CD1c-positive myeloid dendritic cell (primary cell): ENCODE data around the gene UCP2.
"Not testable (repeated sequence)": the region's sequence is repeated elsewhere in the genome, so short reads cannot be mapped to it uniquely, and the experiment has no call there.

Source experiments
- DNase-seq: peaks from one replicate; pipeline ENCODE4 v3.0.0-alpha.2; 2016; ENCODE audit errors: extremely low spot score

The UCP2 gene

GRCh38 chr11:73944085-73944484 lies 38.6 kb downstream of the UCP2 start:
- no peak for DNase-seq

DNA sequence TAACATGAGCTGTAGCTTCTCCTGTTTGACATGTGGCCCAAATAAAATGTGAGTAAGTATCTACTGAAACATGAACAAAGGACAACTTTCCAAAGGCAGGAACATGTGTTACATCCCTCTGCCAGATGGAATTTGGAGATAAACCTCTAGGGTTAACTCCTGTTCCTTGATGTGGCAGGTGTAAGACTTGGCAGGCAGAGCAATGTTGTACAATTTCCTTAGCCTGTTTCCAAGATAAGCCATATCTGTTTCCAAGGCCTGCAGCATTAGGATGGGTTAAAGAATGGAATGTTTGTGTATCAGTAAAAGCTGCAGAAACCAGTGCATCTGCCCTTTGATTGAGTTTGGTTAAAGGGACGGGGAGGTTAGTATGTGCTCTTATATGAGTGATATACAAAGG lies 40.6 kb downstream of the UCP2 start:
- no peak for DNase-seq

DNA sequence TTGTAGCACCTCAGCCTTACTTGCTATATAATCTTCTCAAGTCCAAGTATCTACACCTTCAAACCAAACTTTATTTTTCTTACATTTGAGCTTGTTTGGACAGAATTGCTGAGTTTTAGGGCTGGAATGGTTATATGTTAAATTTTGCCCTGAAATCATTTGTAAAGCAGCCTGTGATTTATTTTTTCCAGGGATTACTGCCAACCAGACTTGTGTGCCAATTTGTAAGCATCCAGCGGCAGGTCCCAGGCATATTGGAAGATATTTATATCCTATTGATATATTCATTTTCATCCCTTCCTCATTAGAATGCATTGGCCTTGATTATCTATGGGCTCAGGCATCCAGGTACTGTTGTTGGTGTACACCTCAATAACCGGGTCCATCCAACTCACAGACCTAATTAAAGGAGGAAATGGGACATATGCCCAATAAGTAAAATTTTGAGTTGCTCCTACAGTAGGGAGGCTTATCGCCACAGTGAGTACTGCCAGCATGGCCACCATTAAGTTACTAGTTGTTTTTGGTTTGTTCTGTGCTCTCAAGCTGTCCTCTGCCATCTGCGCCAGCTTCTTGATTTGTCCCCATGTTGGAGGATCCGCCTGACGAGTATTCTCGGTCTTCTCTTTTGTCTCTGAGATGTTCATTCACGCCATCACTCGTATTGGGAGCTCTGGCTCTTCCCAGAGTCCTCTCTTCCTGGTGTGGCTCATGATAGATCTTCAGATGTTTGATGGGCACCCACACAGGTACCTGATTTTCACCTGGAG lies 41.7 kb downstream of the UCP2 start:
- no peak for DNase-seq

GRCh38 chr11:73939096-73939495 lies 43.5 kb downstream of the UCP2 start:
- no peak for DNase-seq

- DNase-seq, result not testable (repeated sequence)
These were observed 46.6 kb downstream of the UCP2 start for GRCh38 chr11:73936047-73936446.

DNA sequence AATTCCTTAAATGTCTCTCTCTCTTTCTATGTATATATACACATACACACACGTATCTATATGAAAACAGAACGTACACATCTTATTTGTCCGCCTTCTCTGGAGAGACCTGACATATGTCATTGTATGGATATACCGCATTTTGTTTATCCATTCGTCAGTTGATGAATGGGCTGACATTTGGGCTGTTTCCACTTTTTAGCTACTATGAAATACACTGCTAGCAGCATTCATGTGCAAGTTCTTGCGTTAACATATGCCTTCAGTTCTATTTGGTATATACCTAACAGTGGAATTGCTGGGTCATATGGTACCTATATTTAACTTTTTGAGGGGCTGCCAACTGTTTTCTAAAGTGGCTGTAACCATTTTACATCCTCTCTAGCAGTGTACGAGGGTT lies 49.9 kb downstream of the UCP2 start:
- DNase-seq, result no peak

GRCh38 chr11:73931951-73932350 lies 50.7 kb downstream of the UCP2 start:
- no peak for DNase-seq

GRCh38 chr11:73931039-73931645 lies 51.5 kb downstream of the UCP2 start:
- DNase-seq, result peak; percentile 18

DNA sequence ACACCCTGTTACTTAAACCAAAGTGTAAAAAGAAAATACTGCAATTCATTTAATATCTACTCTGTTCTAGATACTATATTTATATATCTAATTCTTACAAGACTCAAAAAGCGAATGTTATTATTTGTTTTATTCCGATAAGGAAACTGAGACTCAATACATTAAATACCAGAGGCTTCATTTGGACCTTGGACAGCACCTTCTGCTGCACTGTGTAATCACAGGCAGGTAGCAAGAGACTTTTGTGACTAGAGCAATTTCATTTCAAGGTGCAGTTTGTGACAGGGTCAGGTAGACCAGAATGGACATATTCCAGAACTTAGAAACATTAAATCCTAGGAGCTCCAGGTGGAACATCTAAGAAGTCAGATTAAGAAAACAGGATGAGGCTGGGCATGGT lies 53.3 kb downstream of the UCP2 start:
- DNase-seq, result no peak
